Keratinocyte (primary cell): ENCODE results near the gene ENO1. TPM values are rescaled to one million over a fixed set of nuclear protein-coding genes. Genes with fewer than 3 reads are reported as not detected.
"Not testable (repeated sequence)": the region's sequence is repeated elsewhere in the genome, so short reads cannot be mapped to it uniquely, and the experiment has no call there.

Experiments
- DNase-seq: peaks from one replicate; pipeline ENCODE4 v3.0.0-alpha.2; 2011; ENCODE audit warnings: low read depth, missing footprints, low spot score
- FAIRE-seq: peaks from 2 replicates; lab custom pipeline; 2011; peaks lifted over from hg19 to GRCh38; lab: Jason Lieb, UNC
- H2AFZ ChIP-seq: 2 replicates; pipeline ENCODE4 v1.6.0; 2012; ENCODE audit warnings: low read length, control low read depth, inconsistent platforms; ENCODE audit not compliant: control insufficient read depth
- H3K27ac ChIP-seq: 2 replicates; pipeline ENCODE4 v1.5.1; 2011; ENCODE audit warnings: low read length; ENCODE audit not compliant: control insufficient read depth, insufficient read depth
- H3K27me3 ChIP-seq: 3 replicates; pipeline ENCODE4 v1.6.0; 2011; ENCODE audit warnings: low read length; ENCODE audit not compliant: control insufficient read depth, insufficient read depth; ENCODE audit errors: extremely low read depth
- H3K36me3 ChIP-seq, 2 experiments: 2 replicates in 1 of 2; 3 replicates in 1 of 2; pipeline ENCODE4 v1.5.1; 2011; ENCODE audit warnings: low read length in 2 of 2, mild to moderate bottlenecking in 1 of 2; ENCODE audit not compliant: control insufficient read depth in 2 of 2, insufficient read depth in 2 of 2; ENCODE audit errors: extremely low read depth in 1 of 2
- H3K4me1 ChIP-seq: 3 replicates; pipeline ENCODE4 v1.5.1; 2011; ENCODE audit warnings: low read length; ENCODE audit not compliant: control insufficient read depth, insufficient read depth; ENCODE audit errors: extremely low read depth
- H3K4me2 ChIP-seq: 3 replicates; pipeline ENCODE4 v1.6.0; 2011; ENCODE audit warnings: low read depth, low read length; ENCODE audit not compliant: control insufficient read depth, insufficient read depth; ENCODE audit errors: extremely low read depth
- H3K4me3 ChIP-seq, 3 experiments: fragments of 200-600 bp in 1 of 3; sonication (generic) in 1 of 3; 2 replicates in 2 of 3; 3 replicates in 1 of 3; pipeline ENCODE4 v1.5.1; 2011 to 2016; ENCODE audit warnings: low read length in 3 of 3, mild to moderate bottlenecking in 3 of 3, control low read depth in 2 of 3, inconsistent platforms in 1 of 3, low read depth in 1 of 3, mixed read lengths in 1 of 3, mixed run types in 1 of 3, moderate library complexity in 1 of 3; ENCODE audit not compliant: control insufficient read depth in 2 of 3, insufficient read depth in 2 of 3; ENCODE audit errors: extremely low read depth in 1 of 3
- H3K79me2 ChIP-seq: 2 replicates; pipeline ENCODE4 v1.6.0; 2012; ENCODE audit warnings: low read length; ENCODE audit not compliant: control insufficient read depth, insufficient read depth
- H3K9ac ChIP-seq: 3 replicates; pipeline ENCODE4 v1.6.0; 2011; ENCODE audit warnings: low read length; ENCODE audit not compliant: control insufficient read depth, insufficient read depth; ENCODE audit errors: extremely low read depth
- H3K9me1 ChIP-seq: 3 replicates; pipeline ENCODE4 v1.6.0; 2011; ENCODE audit warnings: low read length; ENCODE audit not compliant: control insufficient read depth, insufficient read depth; ENCODE audit errors: extremely low read depth
- H3K9me3 ChIP-seq: 2 replicates; pipeline ENCODE4 v1.5.1; 2012; ENCODE audit warnings: low read depth, low read length; ENCODE audit not compliant: control insufficient read depth
- H4K20me1 ChIP-seq: 3 replicates; pipeline ENCODE4 v1.6.0; 2011; ENCODE audit warnings: low read length; ENCODE audit not compliant: control insufficient read depth, insufficient read depth; ENCODE audit errors: extremely low read depth
- CTCF ChIP-seq, 3 experiments: IDR thresholded peaks in 1 of 3; conservative IDR thresholded peaks in 1 of 3; optimal IDR thresholded peaks in 1 of 3; 2 replicates in 2 of 3; 3 replicates in 1 of 3; pipeline versions ENCODE3 to v1.5.1; 2011; ENCODE audit warnings: low read length in 3 of 3, mild to moderate bottlenecking in 3 of 3, moderate library complexity in 2 of 3, control low read depth in 1 of 3, inconsistent platforms in 1 of 3; ENCODE audit not compliant: insufficient read depth in 2 of 3; ENCODE audit errors: extremely low read depth in 1 of 3
- EZH2 ChIP-seq: IDR thresholded peaks from one replicate; pipeline ENCODE4 v1.6.1; 2012; ENCODE audit warnings: inconsistent platforms, mild to moderate bottlenecking, low read length, moderate library complexity
- dilution Hi-C: fragments of 300-500 bp; cut with MboI; formaldehyde crosslinking; loops from one replicate; pipeline ENCODE4 v1.7.0; 2020; ENCODE audit warnings: low sequenced_read_pairs; ENCODE audit not compliant: extremely low pct_ligation_motif_present
- polyA plus RNA-seq, 5 experiments: library from polyadenylated mRNA; depleted of rRNA in 3 of 5; stranded (reverse) in 3 of 5; stranded (forward) in 1 of 5; unstranded in 1 of 5; fragments of >200 nt; gene quantifications; 1 replicate in 1 of 5; 2 replicates in 3 of 5; 3 replicates in 1 of 5; pipeline versions ENCODE4 v1.2.1 to v1.2.3, GENCODE V29; 2011 to 2012; ENCODE audit warnings: missing spikeins in 2 of 5, low read depth in 1 of 5, low replicate concordance in 1 of 5

The ENO1 gene
- polyA plus RNA-seq, 1 donor (not counting 4 experiments of a cell fraction or from before 2014, with no cell fraction given) = 1,908 TPM

- Histone ChIP-seq H3K79me2 (no peaks in the 10 kb centered on the region), H3K4me3 (no peak overlapping the region), H3K9me1 (no peaks in the 10 kb centered on the region), H3K27ac (peak overlapping the region; percentile 54), H2AFZ (no peak overlapping the region), H3K9me3 (no peaks in the 10 kb centered on the region), H3K27me3 (no peaks in the 10 kb centered on the region), H3K4me2 (no peak overlapping the region), H3K9ac (no peak overlapping the region), H3K4me1 (peaks cover 38% of the 10 kb centered on the region), H3K36me3 (no peaks in the 10 kb centered on the region), H4K20me1 (no peaks in the 10 kb centered on the region)
- FAIRE-seq = no peak
- dilution Hi-C loops = no loop called here
- TF ChIP-seq CTCF (optimal IDR thresholded peaks at IDR 0.05 in 1 of 3, IDR thresholded peaks at IDR 0.05 in 1 of 3, conservative IDR thresholded peaks at IDR 0.05 in 1 of 3; ENCODE audit: extremely low read depth in 1 of 3, insufficient read depth in 2 of 3, low read length in 3 of 3) (no peak), EZH2 (no peak)
- no peak for DNase-seq
These were observed 20.6 kb upstream of the ENO1 start for GRCh38 chr1:8899046-8899445.

- H3K4me2 ChIP-seq, H2AFZ ChIP-seq, H3K79me2 ChIP-seq, H3K27me3 ChIP-seq, DNase-seq, H3K27ac ChIP-seq, H3K9me1 ChIP-seq, H3K4me3 ChIP-seq, dilution Hi-C loops, H3K36me3 ChIP-seq, FAIRE-seq, H4K20me1 ChIP-seq, H3K9ac ChIP-seq, H3K9me3 ChIP-seq: not testable (repeated sequence)
- peaks cover 32% of the 10 kb centered on the region for H3K4me1 ChIP-seq
These were observed 19.9 kb upstream of the ENO1 start for GRCh38 chr1:8898418-8898817.

- H3K79me2 ChIP-seq, H3K9ac ChIP-seq, H3K9me1 ChIP-seq, H3K36me3 ChIP-seq, H2AFZ ChIP-seq, H3K27ac ChIP-seq, dilution Hi-C loops, DNase-seq, H3K9me3 ChIP-seq, H3K27me3 ChIP-seq, H3K4me2 ChIP-seq, H3K4me3 ChIP-seq, H4K20me1 ChIP-seq, FAIRE-seq: not testable (repeated sequence)
- peaks cover 23% of the 10 kb centered on the region for H3K4me1 ChIP-seq
These were observed 19.0 kb upstream of the ENO1 start for GRCh38 chr1:8897505-8897904.

- FAIRE-seq = peak; percentile 20
These were observed 18.3 kb upstream of the ENO1 start for GRCh38 chr1:8896775-8897174.

More at GRCh38 chr1:8896775-8897174, 18.3 kb upstream of the ENO1 start:
- H3K79me2 ChIP-seq, H3K36me3 ChIP-seq, dilution Hi-C loops, H3K9ac ChIP-seq, H3K27me3 ChIP-seq, H3K9me3 ChIP-seq, H3K4me3 ChIP-seq, DNase-seq, H4K20me1 ChIP-seq, H2AFZ ChIP-seq, H3K9me1 ChIP-seq: not testable (repeated sequence)
- H3K4me2 ChIP-seq = peak overlapping the region; percentile 37
- H3K4me1 ChIP-seq = peaks cover 19% of the 10 kb centered on the region
- peak overlapping the region; percentile 31 for H3K27ac ChIP-seq
